Measurements from ENCODE around the gene PFKP. TPM values are rescaled to one million over a fixed set of nuclear protein-coding genes. Genes with fewer than 3 reads are reported as not detected.

PFKP gene
- polyA plus RNA-seq, 4 donors, result 25.3 to 34.2 (median 30.0) TPM

DNA sequence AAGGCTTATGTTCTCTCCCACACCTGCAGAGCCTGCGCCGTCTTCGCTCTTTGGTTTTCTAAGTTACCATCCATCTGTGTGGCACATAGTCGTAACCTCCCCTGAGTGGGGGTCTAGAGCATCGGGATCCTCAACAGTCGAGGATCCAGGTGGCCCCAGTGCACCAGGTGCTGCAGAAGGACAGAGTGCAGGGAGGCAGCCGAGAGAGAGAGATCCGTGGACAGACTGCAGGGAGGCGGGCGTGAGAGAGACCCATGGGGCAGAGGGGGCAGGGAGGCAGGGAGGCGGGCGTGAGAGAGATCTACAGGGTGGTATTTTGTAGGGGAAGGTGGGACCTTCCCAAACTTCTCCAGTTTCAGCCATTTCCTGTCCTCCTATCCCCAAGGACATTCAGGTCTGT is 42.3 kb downstream of the PFKP start:
- no peak for DNase-seq (ENCODE audit: low read depth in 4 of 4, low spot score in 3 of 4)

DNA sequence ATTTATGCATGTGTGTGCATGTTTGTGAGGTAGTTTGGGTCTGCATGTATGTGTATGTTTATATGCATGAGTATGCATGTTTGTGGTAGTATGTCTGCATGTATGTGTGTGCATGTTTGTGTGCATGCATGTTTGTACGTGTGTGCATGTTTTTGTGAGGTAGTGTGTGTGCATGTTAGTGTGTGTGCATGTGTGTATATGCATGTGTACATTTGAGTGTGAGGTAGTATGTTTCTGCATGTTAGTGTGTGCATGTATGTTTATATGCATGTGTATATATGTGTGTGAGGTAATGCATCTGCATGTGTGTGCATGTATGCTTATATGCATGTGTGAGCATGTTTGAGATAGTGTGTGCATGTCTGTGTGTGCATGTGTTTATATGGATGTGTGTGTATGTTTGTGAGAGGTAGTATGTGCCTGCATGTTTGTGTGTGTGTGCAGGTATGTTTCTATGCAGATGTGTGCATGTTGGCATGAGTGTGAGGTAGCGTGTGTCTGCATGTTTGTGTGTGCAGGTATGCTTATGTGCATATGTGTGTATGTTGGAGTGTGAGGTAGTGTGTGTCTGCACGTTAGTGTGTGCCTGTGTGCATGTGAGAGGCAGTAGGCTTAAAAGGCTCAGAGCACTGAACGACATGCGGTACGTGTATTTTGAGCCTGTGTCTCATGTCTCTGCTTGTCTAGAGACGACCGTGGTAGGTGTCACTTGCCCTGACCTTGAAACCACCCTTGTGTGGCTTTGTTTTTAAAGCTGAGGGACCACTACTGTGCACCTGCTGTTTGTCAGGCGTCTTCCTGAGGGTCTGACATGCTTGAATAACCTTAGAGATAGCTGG is 43.7 kb downstream of the PFKP start:
- no peak for DNase-seq (ENCODE audit: low read depth in 4 of 4, low spot score in 3 of 4)

DNA sequence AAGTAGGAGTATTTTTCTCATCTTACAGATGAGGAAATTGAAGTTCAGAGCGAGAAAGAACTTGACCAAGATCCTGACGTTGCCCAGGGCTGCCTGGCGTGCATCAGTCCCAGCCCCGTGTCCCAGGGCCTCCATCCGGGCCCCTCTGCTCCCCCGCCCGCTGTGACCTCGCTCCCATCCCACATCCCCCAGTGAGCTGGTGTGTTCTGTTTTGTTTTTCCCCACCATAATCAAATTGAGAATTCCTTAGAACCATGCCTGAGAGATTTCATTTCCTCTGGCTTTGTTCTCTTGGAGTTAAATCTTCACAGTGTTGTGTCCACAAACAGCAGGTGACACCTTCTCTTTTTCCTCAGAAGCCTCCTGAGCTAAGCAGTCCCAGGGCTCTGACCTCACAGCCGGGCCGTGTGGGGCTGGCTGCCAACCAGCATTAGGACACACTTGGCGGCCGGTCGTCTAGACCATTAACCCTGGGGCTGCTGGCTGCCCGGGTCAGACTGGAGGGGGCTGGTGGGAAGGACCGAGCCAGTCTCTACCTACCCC is 44.3 kb downstream of the PFKP start:
- peak in 1 of 4 donors; percentile 50 for DNase-seq (ENCODE audit: low read depth in 4 of 4, low spot score in 3 of 4)

DNA sequence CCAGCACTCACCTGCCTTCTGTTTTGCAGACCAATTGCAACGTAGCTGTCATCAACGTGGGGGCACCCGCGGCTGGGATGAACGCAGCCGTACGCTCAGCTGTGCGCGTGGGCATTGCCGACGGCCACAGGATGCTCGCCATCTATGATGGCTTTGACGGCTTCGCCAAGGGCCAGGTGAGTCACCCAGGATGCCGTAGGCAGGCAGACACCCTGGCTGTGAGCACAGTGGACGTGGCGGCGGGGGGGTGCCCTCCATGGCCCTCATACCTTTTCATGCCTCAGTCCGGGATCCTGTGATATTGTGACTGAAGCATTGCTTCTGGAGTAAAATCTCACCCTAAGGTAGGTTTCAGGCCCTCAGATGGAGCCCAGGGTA is 46.0 kb downstream of the PFKP start:
- no peak for DNase-seq (ENCODE audit: low read depth in 4 of 4, low spot score in 3 of 4)

DNA sequence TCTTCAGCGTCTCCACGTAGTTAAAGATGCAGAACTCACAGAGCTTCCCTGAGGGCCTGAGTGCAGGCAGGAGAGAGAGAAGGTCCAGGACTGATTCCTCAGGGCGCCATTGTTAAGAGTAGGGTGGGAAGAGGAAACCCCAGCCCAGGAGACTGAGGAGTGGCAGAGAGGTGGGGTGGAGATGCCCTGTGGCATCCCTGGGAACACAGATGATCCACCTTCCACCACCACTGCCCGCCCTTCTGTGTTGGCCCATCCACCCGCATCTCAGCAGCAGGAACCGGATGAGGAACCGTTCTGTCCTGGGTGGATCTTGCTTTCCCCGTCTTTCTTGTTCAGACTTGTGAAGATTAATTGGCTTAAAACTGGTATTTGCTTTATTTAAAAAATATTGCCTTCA is 48.3 kb downstream of the PFKP start:
- no peak for DNase-seq (ENCODE audit: low read depth in 4 of 4, low spot score in 3 of 4)

DNA sequence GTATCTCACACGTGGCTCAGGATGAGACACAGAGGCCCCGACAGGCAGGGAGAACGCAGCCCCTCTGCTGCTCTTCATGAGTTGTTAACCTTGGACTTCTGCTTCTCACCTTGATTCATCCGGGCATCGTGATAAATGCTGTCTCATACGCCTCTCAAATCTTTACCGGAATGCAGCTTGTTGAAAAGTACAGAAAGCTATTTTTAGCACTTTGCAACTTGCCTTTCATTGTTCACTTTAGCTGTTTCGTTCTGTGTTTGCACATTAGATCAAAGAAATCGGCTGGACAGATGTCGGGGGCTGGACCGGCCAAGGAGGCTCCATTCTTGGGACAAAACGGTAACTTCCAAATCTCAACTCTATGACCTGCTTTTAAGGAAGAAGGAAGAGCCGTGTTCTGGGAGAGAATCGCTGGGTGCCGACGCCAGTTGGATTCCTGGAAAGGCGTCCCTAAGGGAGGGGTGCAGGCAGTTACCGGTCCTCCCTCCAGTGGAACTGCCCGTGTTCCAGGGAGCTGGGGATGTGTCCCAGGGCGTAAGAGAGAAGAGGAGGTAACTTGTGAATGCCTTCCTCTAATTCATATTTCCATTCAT is 49.3 kb downstream of the PFKP start:
- no peak for DNase-seq (ENCODE audit: low read depth in 4 of 4, low spot score in 3 of 4)

DNA sequence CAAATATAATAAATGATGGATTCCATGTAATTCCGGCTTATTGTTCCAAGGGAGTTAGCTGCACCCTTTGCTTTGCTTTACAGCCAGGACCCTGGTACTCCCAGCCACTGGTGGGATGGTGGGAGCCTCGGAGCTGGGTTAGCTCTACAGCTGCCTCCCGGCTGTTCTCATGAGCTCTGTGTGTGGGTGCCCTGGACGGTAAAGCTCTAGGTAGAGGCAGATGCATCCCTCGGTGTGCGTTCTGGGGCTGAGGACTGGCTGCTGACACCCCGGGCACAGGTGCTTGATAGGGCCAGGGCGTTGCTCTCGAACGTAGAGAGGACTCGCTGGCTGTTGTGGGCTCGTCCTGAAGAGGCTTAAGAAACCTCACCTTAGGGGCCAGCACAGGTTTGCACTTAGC is 50.1 kb downstream of the PFKP start:
- DNase-seq (ENCODE audit: low read depth in 4 of 4, low spot score in 3 of 4), result no peak

DNA sequence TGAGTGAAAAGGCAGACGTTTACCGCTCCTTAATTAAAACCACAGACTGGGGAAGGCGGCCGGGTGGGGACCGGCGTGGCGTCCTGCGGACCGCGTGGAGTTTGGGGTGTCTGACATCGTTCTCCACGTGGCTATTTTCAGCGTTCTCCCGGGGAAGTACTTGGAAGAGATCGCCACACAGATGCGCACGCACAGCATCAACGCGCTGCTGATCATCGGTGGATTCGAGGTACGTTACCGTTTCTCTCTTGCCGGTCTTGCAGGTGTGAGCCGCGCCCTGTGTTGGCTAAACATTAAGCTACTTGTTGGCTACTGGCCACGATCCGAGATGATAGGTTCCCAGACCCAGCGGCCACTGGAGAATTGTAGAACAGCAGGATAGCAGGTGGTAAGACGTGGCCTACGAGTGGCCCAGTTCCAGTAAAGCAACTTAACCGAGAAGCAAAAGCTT is 51.3 kb downstream of the PFKP start:
- no peak for DNase-seq (ENCODE audit: low read depth in 4 of 4, low spot score in 3 of 4)

DNA sequence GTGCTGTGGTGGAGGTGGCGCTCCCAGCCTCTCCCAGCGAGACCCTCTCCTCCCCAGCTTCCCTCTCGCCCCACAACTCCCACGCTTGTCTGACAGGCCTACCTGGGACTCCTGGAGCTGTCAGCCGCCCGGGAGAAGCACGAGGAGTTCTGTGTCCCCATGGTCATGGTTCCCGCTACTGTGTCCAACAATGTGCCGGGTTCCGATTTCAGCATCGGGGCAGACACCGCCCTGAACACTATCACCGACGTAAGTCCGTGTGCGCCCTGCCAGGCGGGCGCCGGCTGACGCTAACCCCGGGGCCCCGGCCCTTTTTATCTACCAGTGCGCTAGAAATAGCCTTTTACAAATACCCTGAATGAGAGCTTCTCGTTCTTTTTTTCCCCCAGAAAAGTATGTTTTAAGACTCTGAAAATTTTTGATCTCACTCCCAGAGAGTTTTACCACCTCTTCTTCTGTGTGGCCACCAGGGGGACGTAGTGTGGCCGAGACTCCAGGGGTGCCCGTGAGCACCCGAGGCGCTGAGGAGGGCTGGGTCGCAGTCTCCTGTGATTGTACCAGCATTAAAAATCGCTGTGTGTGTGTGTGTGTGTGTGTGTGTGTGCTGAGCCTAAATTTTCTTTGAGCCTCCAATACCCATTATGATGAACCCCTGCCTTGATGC is 52.6 kb downstream of the PFKP start:
- DNase-seq (ENCODE audit: low read depth in 4 of 4, low spot score in 3 of 4), result no peak

DNA sequence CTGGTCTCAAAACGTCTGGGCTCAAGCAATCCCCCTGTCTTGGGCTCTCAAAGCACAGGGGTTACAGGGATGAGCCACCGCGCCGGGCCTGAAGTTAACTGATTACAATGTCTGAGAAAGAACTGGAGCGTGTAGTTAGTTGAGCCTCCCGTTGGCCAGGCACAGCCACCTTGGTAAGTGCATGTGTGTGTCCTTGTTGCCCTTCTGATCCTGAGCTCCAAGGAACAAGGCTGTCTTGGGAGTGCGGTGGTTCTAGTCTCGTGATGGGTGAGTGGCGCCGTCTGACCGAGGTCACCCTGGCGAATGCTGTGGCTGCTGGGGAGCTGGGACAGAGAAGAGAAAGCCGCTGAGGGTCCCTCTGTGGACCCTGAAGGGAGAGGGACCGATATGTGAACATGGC is 54.7 kb downstream of the PFKP start:
- DNase-seq (ENCODE audit: low read depth in 4 of 4, low spot score in 3 of 4), result no peak

DNA sequence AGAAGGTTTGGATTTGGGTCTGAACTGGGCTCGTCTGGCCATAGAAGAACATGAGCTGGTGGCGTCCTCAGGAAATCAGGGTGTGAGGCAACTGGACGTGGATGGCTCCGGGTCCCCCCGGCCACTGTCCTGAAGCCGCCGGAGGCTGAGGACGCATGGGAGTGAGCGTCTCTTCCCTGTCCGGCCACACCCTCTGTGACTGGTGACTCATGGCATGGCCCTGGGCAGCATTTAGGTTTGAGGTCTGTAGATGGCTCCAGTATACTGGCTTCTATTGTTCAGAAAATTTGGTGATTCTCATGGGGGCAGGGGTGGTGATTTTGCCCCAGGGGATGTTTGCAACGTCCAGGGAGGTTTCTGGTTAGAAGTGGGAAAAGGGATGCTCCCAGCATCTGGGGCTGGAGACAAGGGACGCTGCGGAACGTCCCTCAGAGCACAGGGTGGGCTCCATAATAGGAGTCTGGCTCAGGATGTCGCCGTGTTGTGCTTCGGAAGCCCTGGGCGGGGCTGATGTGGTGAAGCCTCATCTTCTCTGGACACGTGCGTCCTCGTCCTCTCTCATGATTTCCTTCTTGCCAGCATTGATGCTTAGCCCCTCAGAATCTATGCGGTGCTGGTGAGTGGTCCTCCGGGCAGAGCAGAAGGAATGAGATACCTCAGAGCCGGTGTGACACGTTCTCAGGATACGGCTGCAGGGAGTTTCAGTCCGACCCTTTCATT is 55.3 kb downstream of the PFKP start:
- no peak for DNase-seq (ENCODE audit: low read depth in 4 of 4, low spot score in 3 of 4)

DNA sequence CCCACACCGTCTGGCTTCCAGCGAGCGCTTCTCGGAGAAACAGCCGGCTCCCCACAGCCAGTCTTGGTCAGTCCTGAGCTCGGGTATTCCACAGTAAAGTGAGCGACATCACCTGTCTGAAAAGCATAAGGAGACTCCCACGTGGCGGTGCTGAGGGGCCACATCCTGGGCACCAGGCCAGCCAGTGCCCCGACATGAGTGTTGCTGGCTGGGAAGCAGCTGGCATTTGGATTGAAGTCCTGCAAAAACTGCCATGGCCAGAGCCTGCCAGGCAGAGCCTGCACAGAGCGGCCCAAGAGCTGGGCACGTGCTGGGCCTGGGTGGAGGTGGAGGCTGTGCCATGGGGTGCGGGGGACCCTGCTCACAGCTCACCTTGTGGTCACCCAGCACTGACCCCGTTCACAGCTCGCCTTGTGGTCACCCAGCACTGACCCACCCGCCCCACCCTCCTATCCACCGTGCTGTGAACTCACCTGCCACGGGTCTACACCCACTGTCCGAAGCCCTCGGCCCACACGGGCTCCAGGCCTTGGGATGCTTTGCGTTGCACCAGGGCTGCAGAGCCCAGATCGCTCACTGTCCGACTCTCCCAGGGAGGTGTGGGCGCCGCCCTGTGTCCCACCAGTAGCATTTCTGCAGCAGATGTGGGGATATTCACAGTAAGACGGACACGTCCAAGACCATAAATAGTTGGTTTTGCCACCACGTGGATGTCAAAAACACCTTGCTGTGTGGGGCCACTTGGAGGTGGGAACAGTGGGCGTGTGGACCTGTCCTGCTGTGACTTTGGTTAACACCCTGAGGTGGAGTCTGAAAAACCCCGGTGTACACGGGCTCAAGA is 56.4 kb downstream of the PFKP start:
- DNase-seq (ENCODE audit: low read depth in 4 of 4, low spot score in 3 of 4), result no peak

DNA sequence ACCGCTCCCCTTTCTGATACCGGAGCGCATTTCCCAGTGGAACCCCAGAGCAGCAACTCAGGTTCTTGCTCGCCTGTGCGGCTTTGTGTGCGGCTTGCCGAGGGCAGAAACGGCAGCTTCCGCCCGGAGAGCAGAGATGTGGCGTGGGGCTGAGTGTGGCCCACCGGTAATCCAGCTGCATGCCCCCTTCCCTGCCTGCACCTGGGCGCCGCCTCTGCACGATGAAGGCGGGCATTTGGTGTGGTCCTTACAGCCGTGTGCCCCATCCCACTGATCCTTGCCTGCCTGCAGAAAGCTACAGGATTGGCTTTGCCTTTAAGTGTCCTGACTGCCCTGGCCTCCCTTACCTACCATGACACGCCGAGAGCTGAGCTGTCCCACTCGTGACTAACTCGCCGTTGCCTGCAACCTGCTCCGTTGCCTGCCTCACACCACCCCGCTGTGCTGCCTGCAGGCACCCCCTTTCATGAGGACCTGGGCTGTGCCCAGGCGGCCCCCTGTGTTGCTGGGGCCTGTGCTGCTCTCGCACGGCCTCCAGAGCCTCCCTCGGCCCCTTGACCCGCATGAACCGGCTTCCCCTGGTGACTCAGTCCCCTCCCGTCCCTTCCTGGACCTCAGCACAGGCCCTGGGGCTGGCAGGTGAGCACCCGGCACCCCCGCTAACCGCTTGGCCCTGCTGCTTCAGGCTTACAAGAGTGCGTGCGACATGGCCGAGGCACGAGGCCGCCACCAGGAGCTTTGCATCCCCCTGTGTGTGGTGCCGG is 57.2 kb downstream of the PFKP start:
- no peak for DNase-seq (ENCODE audit: low read depth in 4 of 4, low spot score in 3 of 4)

DNA sequence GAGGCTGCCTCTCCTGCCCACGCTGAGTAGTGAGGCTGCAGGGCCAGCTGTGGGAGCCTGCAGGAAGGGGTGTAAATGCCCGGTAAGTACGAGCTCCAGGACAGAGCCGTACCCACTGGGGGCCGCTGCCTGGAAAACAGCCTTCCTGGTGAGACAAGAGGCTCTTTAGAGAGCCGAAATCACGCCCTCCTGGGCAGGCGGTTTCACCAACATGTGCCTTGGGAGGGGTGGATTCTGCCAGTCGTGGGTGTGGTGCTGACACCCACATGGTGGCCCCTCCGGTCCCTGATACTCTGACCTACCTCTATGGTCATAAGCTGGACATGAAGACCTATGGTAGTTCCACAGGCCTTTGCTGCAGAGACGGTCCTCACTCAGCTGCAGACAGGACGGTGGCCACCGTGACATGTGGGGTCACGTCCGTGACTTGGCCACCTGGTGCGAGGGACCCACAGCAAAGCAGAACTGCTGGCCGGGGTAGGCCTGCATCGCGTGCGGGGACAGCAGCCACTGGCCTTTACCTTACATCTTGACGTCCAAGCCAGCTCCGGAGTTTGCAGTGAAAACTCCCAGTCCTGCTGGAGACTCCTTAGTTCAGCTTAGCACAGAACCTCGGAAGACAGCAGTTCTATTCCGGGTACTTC is 58.3 kb downstream of the PFKP start:
- no peak for DNase-seq (ENCODE audit: low read depth in 4 of 4, low spot score in 3 of 4)

DNA sequence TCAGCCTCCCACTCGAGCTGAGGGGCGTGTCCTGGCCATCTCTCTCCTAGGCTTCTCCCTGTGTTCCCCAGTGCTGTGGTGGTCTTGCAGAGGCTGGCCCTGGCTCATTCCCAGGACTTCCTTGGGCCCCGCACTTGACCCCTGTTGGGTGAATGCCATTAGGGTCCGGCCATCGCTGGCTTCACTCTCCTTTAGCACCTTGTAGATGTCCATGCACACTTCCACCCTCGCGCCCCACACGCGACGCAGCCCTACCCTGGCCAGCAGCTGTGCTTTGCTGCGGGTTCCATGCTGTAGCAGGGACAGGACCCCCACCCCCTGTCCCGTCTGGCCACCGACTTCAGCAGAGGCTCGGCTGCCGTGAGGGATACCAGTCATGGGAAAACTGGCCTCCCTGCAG is 58.9 kb downstream of the PFKP start:
- no peak for DNase-seq (ENCODE audit: low read depth in 4 of 4, low spot score in 3 of 4)

DNA sequence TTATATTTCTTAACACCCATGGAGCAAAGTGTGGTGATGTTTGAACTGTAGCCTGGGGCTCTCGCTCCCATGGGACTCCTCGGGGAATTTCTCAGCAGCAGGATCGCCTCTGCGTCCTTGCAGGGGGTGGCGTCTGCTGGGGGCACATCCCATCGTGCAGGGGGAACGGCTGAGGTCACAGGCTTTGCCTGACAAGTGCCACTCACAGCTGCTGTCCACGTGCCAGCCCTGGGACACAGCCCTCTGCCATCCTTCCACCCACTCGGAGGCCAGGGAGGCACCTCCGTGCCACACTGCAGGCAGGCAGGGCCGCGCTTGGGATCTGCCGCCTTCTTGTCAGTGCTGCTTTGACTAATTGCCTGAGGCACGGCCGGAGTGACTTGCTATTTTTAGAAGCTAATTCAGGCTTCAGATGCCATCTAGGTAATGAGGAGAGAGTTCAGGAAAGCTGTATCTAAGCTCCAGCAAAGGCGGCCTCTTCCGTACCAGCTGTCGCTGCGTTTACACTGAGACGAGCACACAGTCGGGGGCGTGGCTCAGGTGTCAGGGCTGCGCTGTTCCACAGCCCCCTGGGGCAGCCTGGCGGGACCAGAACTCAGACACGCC is 59.5 kb downstream of the PFKP start:
- peak in 3 of 4 donors; percentile 12 to 36 (median 33) for DNase-seq (ENCODE audit: low read depth in 4 of 4, low spot score in 3 of 4)

DNA sequence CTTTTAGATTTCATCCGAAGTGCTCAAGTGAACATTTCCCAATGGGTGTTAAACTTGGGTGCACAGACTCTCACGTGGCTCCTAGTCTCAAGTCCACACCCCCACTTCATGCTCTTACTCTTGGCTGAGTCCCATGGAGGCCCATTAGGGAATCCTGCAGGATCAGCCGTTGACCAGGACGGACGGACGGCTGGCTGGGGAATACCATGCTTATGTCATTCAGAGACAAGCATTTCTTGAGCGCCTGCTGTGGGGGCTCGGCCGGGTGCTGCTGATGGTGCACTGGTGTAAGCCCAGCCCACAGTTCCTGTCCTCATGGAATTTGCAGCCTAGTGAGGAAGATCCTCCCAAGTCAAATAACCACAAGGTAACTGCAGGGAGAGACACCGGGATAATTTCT is 60.6 kb downstream of the PFKP start:
- no peak for DNase-seq (ENCODE audit: low read depth in 4 of 4, low spot score in 3 of 4)

DNA sequence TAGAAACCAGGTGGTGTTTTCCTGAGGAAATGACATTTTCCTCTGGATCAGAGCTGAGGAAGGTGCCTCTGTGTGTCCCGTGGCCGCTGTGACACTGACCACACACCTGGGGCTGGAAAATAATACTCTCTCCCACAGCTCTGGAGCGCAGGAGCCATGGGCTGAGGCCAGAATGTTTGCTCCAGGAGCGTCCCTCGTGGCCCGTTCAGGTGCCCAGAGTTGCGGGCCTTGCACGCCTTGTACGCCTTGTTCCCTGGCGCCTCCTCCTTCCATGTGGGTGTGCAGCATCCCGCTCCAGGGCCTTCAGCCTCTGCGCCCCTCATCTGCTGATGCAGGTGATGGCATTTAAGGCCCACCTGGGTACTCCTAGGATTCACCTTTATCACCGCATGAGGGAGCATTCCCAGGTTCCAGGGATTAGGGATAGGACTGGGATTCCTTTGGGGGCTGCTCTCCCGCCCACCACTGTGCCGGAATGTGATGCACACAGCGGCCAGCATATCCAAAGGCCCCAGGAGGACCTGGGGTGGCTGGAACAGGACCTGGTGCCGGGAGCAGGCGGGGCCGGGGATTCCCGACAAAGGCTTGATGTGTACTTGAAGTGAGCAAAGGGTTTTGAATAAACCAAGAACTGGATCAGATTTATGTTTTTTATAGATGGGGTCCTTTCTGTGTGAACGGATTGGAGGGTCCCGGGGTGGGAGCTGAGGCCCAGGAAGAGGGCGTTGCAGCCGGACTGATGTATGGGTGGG is 61.2 kb downstream of the PFKP start:
- no peak for DNase-seq (ENCODE audit: low read depth in 4 of 4, low spot score in 3 of 4)
